Activated T-cell treated with anti-CD3 and anti-CD28 coated beads, Interleukin-2, amount 50 U/mL, for 4 hours (primary cell): Measurements from ENCODE around the gene RIPOR2. TPM values are rescaled to one million over a fixed set of nuclear protein-coding genes. Genes with fewer than 3 reads are reported as not detected.
A peak's percentile ranks its signal among the peaks of the same experiment; 100 is the strongest.

Experiments used
- ATAC-seq, 2 donors: fragments of 200-7000 bp; cut with Tn5 transposase; one replicate each; pipeline ENCODE4 v1.10.0; 2021
- DNase-seq: peaks from one replicate; pipeline ENCODE4 v3.0.0-alpha.2; 2020
- H3K27me3 Mint-ChIP-seq: one replicate; pipeline ENCODE4 v1.8.0; 2021; ENCODE audit warnings: low read depth, mixed read lengths
- H3K36me3 Mint-ChIP-seq: one replicate; pipeline ENCODE4 v1.8.0; 2022; ENCODE audit warnings: mixed read lengths; ENCODE audit not compliant: insufficient read depth
- H3K4me1 Mint-ChIP-seq: one replicate; pipeline ENCODE4 v1.8.0; 2021; ENCODE audit warnings: low read depth, mixed read lengths
- H3K4me3 Mint-ChIP-seq: one replicate; pipeline ENCODE4 v1.8.0; 2021; ENCODE audit warnings: mild to moderate bottlenecking, moderate library complexity, mixed read lengths
- H3K9me3 Mint-ChIP-seq: one replicate; pipeline ENCODE4 v1.8.0; 2021; ENCODE audit warnings: mixed read lengths
- total RNA-seq, 3 donors: library from RNA; stranded (reverse); gene quantifications; one replicate each; pipeline ENCODE4 v1.2.1, GENCODE V29; 2021

The RIPOR2 gene
- total RNA-seq: 10 to 100 TPM; 14.7 to 17.4 (median 16.8) TPM

DNA sequence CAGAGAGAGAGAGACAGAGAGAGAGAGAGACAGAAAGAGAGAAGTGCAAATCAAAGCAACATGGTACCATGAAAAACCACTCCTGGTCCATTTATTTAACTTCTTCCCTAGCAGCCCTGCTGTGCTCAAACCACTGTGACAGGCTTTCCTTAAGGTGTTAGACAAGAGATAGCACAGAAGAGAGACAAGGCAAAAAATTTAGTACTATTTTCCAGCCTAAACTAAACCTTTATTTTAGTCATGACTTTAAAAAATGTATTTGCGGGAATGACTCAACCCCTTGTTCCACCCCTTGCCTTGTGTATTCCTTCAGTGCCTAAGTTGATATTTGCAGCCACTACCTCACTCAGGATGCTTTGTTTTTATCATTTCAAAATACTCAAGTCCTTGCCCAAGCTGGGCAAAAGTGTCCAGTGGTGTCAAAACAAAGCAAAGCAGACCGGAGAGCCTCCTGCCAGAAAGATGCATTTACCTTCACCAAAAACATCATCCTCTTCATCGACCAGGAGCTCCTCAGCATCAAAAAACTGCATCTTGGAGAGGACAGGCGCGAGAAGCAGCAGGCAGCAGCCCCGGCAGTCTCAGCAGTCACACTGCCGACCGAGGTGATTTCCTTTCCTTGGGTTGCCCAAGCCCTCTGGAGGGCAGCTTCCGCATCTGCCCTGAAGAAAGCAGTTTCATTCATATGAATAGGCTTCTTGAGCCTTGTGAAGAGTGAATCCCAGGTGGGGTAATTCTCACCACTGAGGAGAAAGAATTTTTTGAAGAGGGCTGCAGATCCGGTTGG, at the start of gene RIPOR2:
RIPOR2 (minus strand) TSS at position 595 of the 787 bp plus-strand sequence; CDS start at position 533, 62 bp downstream.
- peak; percentile 55 for DNase-seq

GRCh38 chr6:24985323-24985722, 49.6 kb upstream of the RIPOR2 start:
- Mint-ChIP-seq H3K4me1 (peaks cover 66% of the 10 kb centered on the region), H3K36me3 (peaks cover 7% of the 10 kb centered on the region), H3K9me3 (peaks cover 5% of the 10 kb centered on the region), H3K27me3 (no peaks in the 10 kb centered on the region), H3K4me3 (no peak overlapping the region)
- ATAC-seq: no peak
- no peak for DNase-seq

More for the DNA sequence above, at the start of gene RIPOR2:
- Mint-ChIP-seq H3K9me3 (no peaks in the 10 kb centered on the region), H3K27me3 (no peaks in the 10 kb centered on the region), H3K4me1 (peaks cover 93% of the 10 kb centered on the region), H3K4me3 (peak within 1 kb of the TSS; percentile 94), H3K36me3 (no peaks in the 10 kb centered on the region)
- peak; percentile 33 to 44 for ATAC-seq

GRCh38 chr6:24982231-24982630, 46.5 kb upstream of the RIPOR2 start:
- peaks cover 69% of the 10 kb centered on the region for H3K4me1 Mint-ChIP-seq
- peaks cover 3% of the 10 kb centered on the region for H3K9me3 Mint-ChIP-seq
- no peak for DNase-seq
- peaks cover 5% of the 10 kb centered on the region for H3K36me3 Mint-ChIP-seq
- peak; percentile 42 to 44 for ATAC-seq
- no peak overlapping the region for H3K4me3 Mint-ChIP-seq
- no peaks in the 10 kb centered on the region for H3K27me3 Mint-ChIP-seq

GRCh38 chr6:24981386-24981760, 45.6 kb upstream of the RIPOR2 start:
- no peak for ATAC-seq
- H3K36me3 Mint-ChIP-seq: peaks cover under 1% of the 10 kb centered on the region
- H3K9me3 Mint-ChIP-seq: no peaks in the 10 kb centered on the region
- DNase-seq: no peak
- peaks cover 61% of the 10 kb centered on the region for H3K4me1 Mint-ChIP-seq
- H3K4me3 Mint-ChIP-seq: no peak overlapping the region
- no peaks in the 10 kb centered on the region for H3K27me3 Mint-ChIP-seq

- H3K4me3 Mint-ChIP-seq: no peak overlapping the region
- no peaks in the 10 kb centered on the region for H3K27me3 Mint-ChIP-seq
- H3K36me3 Mint-ChIP-seq: no peaks in the 10 kb centered on the region
- no peak for DNase-seq
- H3K4me1 Mint-ChIP-seq: peaks cover 54% of the 10 kb centered on the region
- peak; percentile 88 to 89 for ATAC-seq
- H3K9me3 Mint-ChIP-seq: no peaks in the 10 kb centered on the region
Observed at GRCh38 chr6:24980507-24981385, 45.0 kb upstream of the RIPOR2 start.

- Mint-ChIP-seq H3K4me1 (peaks cover 57% of the 10 kb centered on the region), H3K36me3 (no peaks in the 10 kb centered on the region), H3K4me3 (no peak overlapping the region), H3K9me3 (no peaks in the 10 kb centered on the region), H3K27me3 (no peaks in the 10 kb centered on the region)
- ATAC-seq (no peak), DNase-seq (no peak)
Observed at GRCh38 chr6:24979176-24979575, 43.4 kb upstream of the RIPOR2 start.

GRCh38 chr6:24974182-24975171, 38.7 kb upstream of the RIPOR2 start:
- Mint-ChIP-seq H3K27me3 (no peaks in the 10 kb centered on the region), H3K4me3 (peak overlapping the region; percentile 22), H3K9me3 (peaks cover 3% of the 10 kb centered on the region), H3K4me1 (peaks cover 64% of the 10 kb centered on the region), H3K36me3 (peaks cover 3% of the 10 kb centered on the region)
- ATAC-seq (peak; percentile 91 to 92), DNase-seq (peak; percentile 29)

- peaks cover 69% of the 10 kb centered on the region for H3K4me1 Mint-ChIP-seq
- DNase-seq: no peak
- H3K9me3 Mint-ChIP-seq: peaks cover 3% of the 10 kb centered on the region
- ATAC-seq: no peak
- peaks cover 3% of the 10 kb centered on the region for H3K36me3 Mint-ChIP-seq
- no peak overlapping the region for H3K4me3 Mint-ChIP-seq
- H3K27me3 Mint-ChIP-seq: no peaks in the 10 kb centered on the region
Observed at GRCh38 chr6:24972311-24972958, 36.7 kb upstream of the RIPOR2 start.

DNA sequence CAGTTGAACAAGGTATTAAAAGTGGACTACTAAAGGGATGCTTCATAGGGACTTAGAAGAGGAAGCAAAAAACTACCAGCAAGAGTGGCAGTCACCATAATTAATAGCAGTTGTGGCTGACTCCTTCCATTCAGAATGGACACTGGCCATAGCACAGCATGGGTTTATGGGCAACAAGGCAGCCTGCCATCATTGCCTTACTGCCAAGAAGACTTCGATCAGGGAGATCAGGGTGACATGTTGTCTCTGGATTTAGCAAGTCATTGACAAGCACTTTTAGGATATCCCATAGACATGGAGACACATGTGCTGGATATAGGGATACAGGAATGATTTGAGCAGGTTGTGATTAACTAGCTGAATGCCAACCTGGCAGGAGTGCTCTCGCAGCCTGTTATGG, 35.3 kb upstream of the RIPOR2 start:
- peaks cover 76% of the 10 kb centered on the region for H3K4me1 Mint-ChIP-seq
- H3K27me3 Mint-ChIP-seq: no peaks in the 10 kb centered on the region
- DNase-seq: no peak
- H3K9me3 Mint-ChIP-seq: peaks cover 3% of the 10 kb centered on the region
- ATAC-seq: no peak
- H3K4me3 Mint-ChIP-seq: no peak overlapping the region
- peaks cover 3% of the 10 kb centered on the region for H3K36me3 Mint-ChIP-seq

DNA sequence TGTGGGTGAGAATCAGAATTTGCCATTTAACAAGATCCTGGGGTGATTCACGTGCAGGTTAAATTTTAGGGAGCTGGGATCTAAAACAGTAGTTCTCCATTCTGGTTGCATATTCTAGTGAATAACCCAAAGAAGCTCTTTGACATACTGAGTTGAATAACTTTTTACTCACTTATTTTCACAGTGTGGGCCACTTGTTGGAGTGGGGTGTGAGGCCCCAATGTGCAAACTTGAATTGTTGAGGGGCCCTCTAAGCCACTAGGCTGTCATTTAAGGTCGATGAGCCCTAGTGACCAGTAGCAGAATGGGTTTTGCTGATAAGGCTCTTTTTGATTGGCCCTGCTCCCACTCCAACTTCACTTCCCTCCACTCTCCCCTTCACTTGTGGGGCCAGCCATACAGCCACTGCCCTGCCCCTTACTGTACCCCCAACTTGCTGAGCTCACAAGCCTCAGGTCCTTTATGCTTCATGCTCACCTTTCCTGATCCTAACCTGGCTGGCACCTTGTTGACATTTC, 33.6 kb upstream of the RIPOR2 start:
- Mint-ChIP-seq H3K36me3 (peaks cover 3% of the 10 kb centered on the region), H3K9me3 (peaks cover 3% of the 10 kb centered on the region), H3K4me1 (peaks cover 78% of the 10 kb centered on the region), H3K27me3 (no peaks in the 10 kb centered on the region), H3K4me3 (no peak overlapping the region)
- ATAC-seq (no peak), DNase-seq (no peak)

DNA sequence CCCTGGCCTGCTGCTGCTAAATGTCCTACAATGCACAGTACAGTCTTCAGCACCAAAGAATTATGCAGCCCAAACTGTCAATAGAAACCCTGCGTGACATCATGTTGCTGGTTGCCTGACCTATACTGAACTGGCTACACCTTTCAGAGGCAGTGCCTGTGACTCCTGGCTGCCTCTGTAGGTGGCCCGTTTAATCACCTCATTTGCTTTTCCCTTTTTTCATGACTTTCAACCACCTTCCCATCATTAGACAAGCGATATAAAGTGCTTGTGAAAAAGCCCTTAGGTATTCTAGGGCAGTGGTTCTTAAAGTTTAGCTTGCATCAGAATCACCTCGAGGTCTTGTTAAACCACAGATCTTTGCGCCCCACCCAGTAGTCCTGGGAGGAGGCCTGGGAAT, 33.0 kb upstream of the RIPOR2 start:
- DNase-seq: no peak
- Mint-ChIP-seq H3K4me1 (peaks cover 78% of the 10 kb centered on the region), H3K4me3 (no peak overlapping the region), H3K27me3 (no peaks in the 10 kb centered on the region), H3K9me3 (peaks cover 3% of the 10 kb centered on the region), H3K36me3 (peaks cover 5% of the 10 kb centered on the region)
- no peak for ATAC-seq

- H3K4me1 Mint-ChIP-seq: peaks cover 78% of the 10 kb centered on the region
- DNase-seq (no peak), ATAC-seq (no peak)
- no peaks in the 10 kb centered on the region for H3K27me3 Mint-ChIP-seq
- peaks cover 2% of the 10 kb centered on the region for H3K36me3 Mint-ChIP-seq
- no peaks in the 10 kb centered on the region for H3K9me3 Mint-ChIP-seq
- no peak overlapping the region for H3K4me3 Mint-ChIP-seq
Observed at GRCh38 chr6:24967211-24967610, 31.5 kb upstream of the RIPOR2 start.

GRCh38 chr6:24966381-24966780, 30.6 kb upstream of the RIPOR2 start:
- ATAC-seq (no peak), DNase-seq (no peak)
- Mint-ChIP-seq H3K27me3 (no peaks in the 10 kb centered on the region), H3K4me1 (peaks cover 79% of the 10 kb centered on the region), H3K36me3 (peaks cover 5% of the 10 kb centered on the region), H3K4me3 (no peak overlapping the region), H3K9me3 (no peaks in the 10 kb centered on the region)
